SU-DHL-6 (cell line): ENCODE data around the gene SLC25A19.

ENCODE experiments used
- H2AFZ ChIP-seq: fragments of 200-600 bp; sonication (generic); 2 replicates; pipeline ENCODE4 v1.6.1; 2014; ENCODE audit warnings: low read depth, mild to moderate bottlenecking, moderate library complexity, mixed read lengths, antibody characterized with exemption, low read length; ENCODE audit not compliant: severe bottlenecking
- H3F3A ChIP-seq: fragments of 200-600 bp; shearing (Covaris generic); 2 replicates; pipeline ENCODE4 v1.6.0; 2016; ENCODE audit warnings: antibody characterized with exemption, mild to moderate bottlenecking; ENCODE audit not compliant: insufficient read depth
- H3K27ac ChIP-seq: fragments of 200-600 bp; sonication (generic); 2 replicates; pipeline ENCODE4 v1.5.1; 2016; ENCODE audit warnings: low read depth, mild to moderate bottlenecking, low read length, moderate library complexity, mixed read lengths
- H3K27me3 ChIP-seq: fragments of 200-600 bp; sonication (generic), shearing (Covaris generic); 2 replicates; pipeline ENCODE4 v1.6.0; 2014; ENCODE audit warnings: mild to moderate bottlenecking, low read length
- H3K36me3 ChIP-seq: fragments of 200-600 bp; sonication (generic); 2 replicates; pipeline ENCODE4 v1.6.1; 2014; ENCODE audit warnings: mild to moderate bottlenecking, low read length, mixed read lengths
- H3K4me2 ChIP-seq: fragments of 300-600, 200-600 bp; shearing (Covaris generic), sonication (generic); 2 replicates; pipeline ENCODE4 v1.6.0; 2014; ENCODE audit warnings: low read length, low read depth, mild to moderate bottlenecking; ENCODE audit not compliant: poor library complexity, severe bottlenecking
- H3K4me3 ChIP-seq: fragments of 200-600 bp; sonication (generic); 2 replicates; pipeline ENCODE4 v1.5.1; 2014; ENCODE audit warnings: antibody characterized with exemption, low read length, mild to moderate bottlenecking, mixed read lengths; ENCODE audit not compliant: insufficient read depth, poor library complexity, severe bottlenecking
- H3K79me2 ChIP-seq: fragments of 200-600 bp; sonication (generic); 2 replicates; pipeline ENCODE4 v1.6.1; 2014; ENCODE audit warnings: mild to moderate bottlenecking, low read length, moderate library complexity; ENCODE audit not compliant: insufficient read depth
- H3K9ac ChIP-seq: fragments of 200-600 bp; sonication (generic); 2 replicates; pipeline ENCODE4 v1.7.0; 2014; ENCODE audit warnings: mild to moderate bottlenecking, low read length
- H3K9me2 ChIP-seq: fragments of 200-600 bp; sonication (generic); replicated peaks from 2 replicates; pipeline ENCODE4 v1.6.1; 2014; ENCODE audit warnings: low read length; ENCODE audit not compliant: insufficient read depth
- H3K9me3 ChIP-seq: fragments of 200-600 bp; sonication (generic); 2 replicates; pipeline ENCODE4 v1.6.1; 2014; ENCODE audit warnings: low read length, mixed read lengths; ENCODE audit not compliant: insufficient read depth
- H4K20me1 ChIP-seq: fragments of 200-600 bp; sonication (generic); 2 replicates; pipeline ENCODE4 v1.6.1; 2014; ENCODE audit warnings: low read depth, mild to moderate bottlenecking, antibody characterized with exemption, low read length, moderate library complexity, mixed read lengths
- EZH2phosphoT487 ChIP-seq: fragments of 200-600 bp; sonication (generic), shearing (Covaris generic); conservative IDR thresholded peaks from 2 replicates; pipeline ENCODE4 v1.6.1; 2018; ENCODE audit warnings: mild to moderate bottlenecking, antibody characterized with exemption, low read length, moderate library complexity, mixed read lengths
- TF ChIP-seq, protein P1 (sequence below): fragments of 200-600 bp; sonication (generic); IDR thresholded peaks from one replicate; pipeline ENCODE4 v1.5.1; 2017; ENCODE audit warnings: antibody characterized with exemption, mild to moderate bottlenecking, low read length, moderate library complexity; ENCODE audit not compliant: insufficient read depth, poor library complexity, severe bottlenecking

The SLC25A19 gene

DNA sequence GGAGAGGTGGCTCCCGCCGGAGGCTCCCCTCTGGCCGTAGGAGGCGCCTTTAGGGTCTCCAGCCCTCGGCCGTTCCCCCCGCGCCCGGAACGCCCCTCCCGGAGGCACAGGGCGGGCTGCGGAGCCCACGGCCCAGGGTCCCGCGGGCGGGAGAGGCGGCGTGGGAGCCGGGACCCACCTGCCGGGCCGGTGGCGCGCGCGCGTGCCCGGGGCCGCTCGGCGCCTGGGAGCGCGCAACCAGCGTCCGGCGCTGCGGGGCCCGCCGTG lies 18.3 kb downstream of the SLC25A19 start, which contains the start of gene MIF4GD:
MIF4GD (minus strand) TSS at position 266 of the 267 bp plus-strand sequence. CDS start 1,036 bp downstream, outside the sequence.
- Histone ChIP-seq H3K4me3 (peak within 1 kb of the TSS; percentile 96), H4K20me1 (no peaks in the 10 kb centered on the region), H2AFZ (peak within 1 kb of the TSS; percentile 86), H3F3A (peaks cover 33% of the 10 kb centered on the region), H3K9me3 (no peaks in the 10 kb centered on the region), H3K36me3 (0 out of 2 replicates have a peak, but pooled peaks cover 2% of the 10 kb centered on the region), H3K27ac (peak within 1 kb of the TSS; percentile 82), H3K27me3 (no peaks in the 10 kb centered on the region), H3K79me2 (peaks cover 15% of the 10 kb centered on the region), H3K4me2 (peak within 1 kb of the TSS; percentile 63), H3K9me2 (no peaks in the 10 kb centered on the region), H3K9ac (peak within 1 kb of the TSS; percentile 100)
- TF ChIP-seq, protein P1, sequence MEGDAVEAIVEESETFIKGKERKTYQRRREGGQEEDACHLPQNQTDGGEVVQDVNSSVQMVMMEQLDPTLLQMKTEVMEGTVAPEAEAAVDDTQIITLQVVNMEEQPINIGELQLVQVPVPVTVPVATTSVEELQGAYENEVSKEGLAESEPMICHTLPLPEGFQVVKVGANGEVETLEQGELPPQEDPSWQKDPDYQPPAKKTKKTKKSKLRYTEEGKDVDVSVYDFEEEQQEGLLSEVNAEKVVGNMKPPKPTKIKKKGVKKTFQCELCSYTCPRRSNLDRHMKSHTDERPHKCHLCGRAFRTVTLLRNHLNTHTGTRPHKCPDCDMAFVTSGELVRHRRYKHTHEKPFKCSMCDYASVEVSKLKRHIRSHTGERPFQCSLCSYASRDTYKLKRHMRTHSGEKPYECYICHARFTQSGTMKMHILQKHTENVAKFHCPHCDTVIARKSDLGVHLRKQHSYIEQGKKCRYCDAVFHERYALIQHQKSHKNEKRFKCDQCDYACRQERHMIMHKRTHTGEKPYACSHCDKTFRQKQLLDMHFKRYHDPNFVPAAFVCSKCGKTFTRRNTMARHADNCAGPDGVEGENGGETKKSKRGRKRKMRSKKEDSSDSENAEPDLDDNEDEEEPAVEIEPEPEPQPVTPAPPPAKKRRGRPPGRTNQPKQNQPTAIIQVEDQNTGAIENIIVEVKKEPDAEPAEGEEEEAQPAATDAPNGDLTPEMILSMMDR, result no peak
- TF ChIP-seq EZH2phosphoT487, result no peak

DNA sequence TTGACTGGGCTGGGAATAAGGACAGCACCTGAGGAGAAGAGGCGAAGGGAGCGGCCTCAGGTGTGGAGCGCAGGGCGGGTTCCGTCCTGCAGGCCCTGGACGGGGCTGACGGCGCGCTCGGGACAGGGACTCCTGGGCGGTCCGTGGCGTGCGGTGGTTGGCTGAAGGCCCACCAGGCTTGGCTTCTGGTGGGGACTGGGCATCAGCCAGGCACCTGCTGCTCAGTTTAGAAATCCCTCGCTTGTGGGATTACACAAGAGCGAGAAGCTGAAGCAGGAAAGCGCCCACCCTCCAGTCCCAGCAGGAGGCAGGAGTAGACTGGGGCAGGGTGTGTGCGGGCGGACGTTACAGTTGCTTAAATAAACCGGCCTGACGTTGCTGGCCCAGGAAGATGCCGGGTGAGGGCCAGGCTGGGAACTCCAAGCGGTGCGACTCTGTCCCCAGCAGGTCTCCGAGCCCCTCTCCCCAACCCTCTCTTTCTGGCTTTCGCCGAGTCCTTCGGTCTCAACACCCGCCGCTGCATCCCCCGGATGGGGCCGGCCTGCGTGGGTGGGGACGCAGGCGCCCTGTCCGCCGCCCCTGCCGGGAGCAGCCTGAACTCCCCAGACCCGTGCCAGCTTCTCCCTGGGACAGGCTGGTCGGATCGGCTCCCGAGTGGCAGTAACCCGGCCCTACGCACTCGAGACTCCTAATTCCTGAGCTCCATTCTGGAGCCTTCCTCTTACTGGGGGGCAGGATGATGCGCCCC lies 18.8 kb downstream of the SLC25A19 start:
- Histone ChIP-seq H3K4me3 (peak overlapping the region; percentile 96), H3K9me3 (no peaks in the 10 kb centered on the region), H4K20me1 (no peaks in the 10 kb centered on the region), H2AFZ (peak overlapping the region; percentile 86), H3F3A (peaks cover 32% of the 10 kb centered on the region), H3K9ac (peak overlapping the region; percentile 100), H3K79me2 (peaks cover 15% of the 10 kb centered on the region), H3K27ac (peak overlapping the region; percentile 82), H3K27me3 (no peaks in the 10 kb centered on the region), H3K9me2 (no peaks in the 10 kb centered on the region), H3K36me3 (0 out of 2 replicates have a peak, but pooled peaks cover 2% of the 10 kb centered on the region), H3K4me2 (peak overlapping the region; percentile 63)
- TF ChIP-seq EZH2phosphoT487, result no peak

DNA sequence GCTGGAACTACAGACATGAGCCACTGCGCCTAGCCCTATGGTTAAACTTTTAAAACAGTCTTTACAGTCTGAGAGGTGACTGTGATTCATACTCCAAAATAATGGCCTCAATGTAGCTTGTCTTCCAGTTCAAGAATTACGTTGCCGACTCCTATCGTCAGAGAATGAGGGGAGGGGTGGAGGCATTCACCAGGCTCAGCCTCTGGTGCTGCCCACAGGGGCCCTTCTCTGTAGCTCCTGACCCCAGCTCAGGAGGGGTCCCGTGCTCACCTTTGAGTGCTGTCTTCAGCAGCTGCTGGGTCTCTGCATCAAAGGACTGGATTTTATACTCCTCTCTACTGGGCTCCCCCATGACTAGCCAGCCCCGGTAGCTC lies 19.4 kb downstream of the SLC25A19 start:
- Histone ChIP-seq H3K27ac (peak overlapping the region; percentile 82), H3K9ac (peak overlapping the region; percentile 100), H3K4me2 (peak overlapping the region; percentile 63), H3K79me2 (peaks cover 15% of the 10 kb centered on the region), H3K36me3 (no peaks in the 10 kb centered on the region), H3K9me2 (no peaks in the 10 kb centered on the region), H3K9me3 (no peaks in the 10 kb centered on the region), H3K4me3 (peak overlapping the region; percentile 96), H3K27me3 (no peaks in the 10 kb centered on the region), H3F3A (peaks cover 27% of the 10 kb centered on the region), H4K20me1 (no peaks in the 10 kb centered on the region), H2AFZ (peak overlapping the region; percentile 86)
- no peak for TF ChIP-seq EZH2phosphoT487
- TF ChIP-seq, protein P1, result no peak
